Pancreas (tissue), 10 donors: ENCODE measurements around the gene SPTB. TPM values are rescaled to one million over a fixed set of nuclear protein-coding genes. Genes with fewer than 3 reads are reported as not detected.

ENCODE experiments used
- ATAC-seq, 4 donors: fragments of 200-7000 bp; cut with Tn5 transposase; one replicate each; pipeline versions ENCODE4 v1.8.0 to v1.9.1; 2020; ENCODE audit warnings: mild to moderate bottlenecking in 4 of 4, moderate library complexity in 4 of 4
- DNase-seq, 6 donors: peaks; one replicate each; pipeline ENCODE4 v3.0.0-alpha.2; 2020
- FAIRE-seq: peaks from 2 replicates; lab custom pipeline; 2012; peaks lifted over from hg19 to GRCh38; lab: Jason Lieb, UNC
- H3K27ac ChIP-seq, 4 donors: fragments of 200-600 bp; sonication (generic); 1 replicate in 3 of 4; 2 replicates in 1 of 4; pipeline versions ENCODE4 v1.5.0 to v1.8.0; 2020
- H3K27me3 ChIP-seq, 4 donors: fragments of 200-600 bp; one replicate each; pipeline ENCODE4 v1.8.0; 2021
- H3K36me3 ChIP-seq, 3 donors: fragments of 200-600 bp; sonication (generic) in 1 of 3; one replicate each; pipeline versions ENCODE4 v1.5.0 to v1.8.0; 2020 to 2021
- H3K4me1 ChIP-seq, 3 donors: fragments of 200-600 bp; one replicate each; pipeline ENCODE4 v1.8.0; 2021
- H3K4me3 ChIP-seq, 4 donors: fragments of 200-600 bp; sonication (generic) in 2 of 4; one replicate each; pipeline versions ENCODE4 v1.5.0 to v1.8.0; 2020 to 2021
- H3K9me3 ChIP-seq, 4 donors: fragments of 200-600 bp; one replicate each; pipeline ENCODE4 v1.8.0; 2021
- CTCF ChIP-seq, 4 donors: fragments of 200-600 bp; sonication (generic) in 3 of 4; IDR thresholded peaks; one replicate each; pipeline versions ENCODE4 v1.5.0 to v1.8.0; 2021; ENCODE audit warnings: antibody characterized with exemption in 4 of 4
- WGBS, 2 donors: extraction: QIAGEN DNeasy Blood & Tissue Kit; methylation state at CpG; one replicate each; pipeline ENCODE4 v1.1.7; 2013; 5-methylcytosine and 5-hydroxymethylcytosine counted together
- intact Hi-C, 3 donors: fragments of 100-400 bp; cut with DNase I; formaldehyde crosslinking; loops; one replicate each; pipeline versions ENCODE4 v1.11.1 to v1.14.2; 2022
- polyA plus RNA-seq, 2 donors: library from polyadenylated mRNA; stranded (reverse); fragments of 200-250 nt; gene quantifications; one replicate each; pipeline ENCODE4 v1.2.3, GENCODE V29; 2013
- total RNA-seq, 6 donors: library from RNA; stranded (reverse); fragmentation: NEBNext Ultra II Directional in 4 of 6; extraction: Animal tissue kit (Norgen Biotek cat#: 25700) in 4 of 6; gene quantifications; one replicate each; pipeline versions ENCODE4 v1.2.1 to v1.2.4, GENCODE V29; 2021 to 2023
- donor health status: healthy with polysubstance abuse.
- donor health status: DM: no; HTN: no; CAD: no; lungs with moderate emphysema.
- donor health status: DM: no; HTN: no; CAD: no.
- donor health status: control.
- donor health status: control.
- donor health status: Bipolar disorder and iron deficiency.
- donor health status: DM: yes; HTN: yes; CAD: no.
- donor health status: DM: no; HTN: no; CAD: no.
- donor health status: DM: no; HTN: no; CAD: no.
- donor health status: DM: yes; HTN: yes; CAD: no.

Gene SPTB
- total and polyA plus RNA-seq, 8 donors: 0.73 to 6.5 (median 2.8) TPM

- Histone ChIP-seq H3K36me3 (peaks cover 5 to 37% (median 15%) of the 10 kb centered on the region in 3 donors), H3K4me3 (no peak overlapping the region), H3K27me3 (no peaks in the 10 kb centered on the region), H3K4me1 (peaks cover 16 to 19% (median 18%) of the 10 kb centered on the region in 3 donors), H3K9me3 (no peaks in the 10 kb centered on the region), H3K27ac (peak overlapping the region; percentile 56 to 80 (median 75))
- FAIRE-seq (no peak), ATAC-seq (peak; percentile 90 to 97 (median 96)), DNase-seq (peak; percentile 82 to 95 (median 92))
- no peak for TF ChIP-seq CTCF (IDR thresholded peaks at IDR 0.05)
- intact Hi-C loops: no loop called here
- WGBS, 2 donors: 37 to 40% methylated on average over 28 of the region's 28 CpGs
Observed at GRCh38 chr14:64736271-64737169, 143.2 kb downstream of the SPTB start.

- Histone ChIP-seq H3K27me3 (no peaks in the 10 kb centered on the region), H3K27ac (peak overlapping the region in 1 of 4 donors; percentile 77), H3K9me3 (no peaks in the 10 kb centered on the region), H3K4me1 (peaks cover 16 to 19% (median 18%) of the 10 kb centered on the region in 3 donors), H3K36me3 (peaks cover 0 to 33% (median 12%) of the 10 kb centered on the region in 3 donors), H3K4me3 (no peak overlapping the region)
- TF ChIP-seq CTCF (IDR thresholded peaks at IDR 0.05): no peak
- intact Hi-C loops: no loop called here
- peak in 1 of 6 donors; percentile 1 for DNase-seq
- WGBS, 2 donors: 72 to 77% methylated on average over 6 of the region's 6 CpGs
- no peak for ATAC-seq
- FAIRE-seq: no peak
Observed at GRCh38 chr14:64734990-64735389, 144.7 kb downstream of the SPTB start.

- Histone ChIP-seq H3K27ac (no peak overlapping the region), H3K4me3 (no peak overlapping the region), H3K27me3 (no peaks in the 10 kb centered on the region), H3K4me1 (peaks cover 16 to 19% (median 18%) of the 10 kb centered on the region in 3 donors), H3K9me3 (no peaks in the 10 kb centered on the region), H3K36me3 (peaks cover 0 to 39% (median 11%) of the 10 kb centered on the region in 3 donors)
- no peak for ATAC-seq
- 82 to 94% methylated on average over 1 of the region's 1 CpG for WGBS, 2 donors
- intact Hi-C loops: no loop called here
- no peak for TF ChIP-seq CTCF (IDR thresholded peaks at IDR 0.05)
- no peak for FAIRE-seq
- DNase-seq: no peak
Observed at GRCh38 chr14:64733899-64734298, 145.8 kb downstream of the SPTB start.

GRCh38 chr14:64733321-64733720 is 146.4 kb downstream of the SPTB start:
- FAIRE-seq (no peak), ATAC-seq (no peak), DNase-seq (peak in 1 of 6 donors; percentile 43)
- H3K27me3 ChIP-seq: no peaks in the 10 kb centered on the region
- TF ChIP-seq CTCF (IDR thresholded peaks at IDR 0.05): no peak
- H3K4me3 ChIP-seq: no peak overlapping the region
- peaks cover 16 to 19% (median 18%) of the 10 kb centered on the region in 3 donors for H3K4me1 ChIP-seq
- no peaks in the 10 kb centered on the region for H3K9me3 ChIP-seq
- H3K27ac ChIP-seq: no peak overlapping the region
- intact Hi-C loops: no loop called here
- H3K36me3 ChIP-seq: peaks cover 0 to 44% (median 9%) of the 10 kb centered on the region in 3 donors
- WGBS, 2 donors: 90% methylated on average over 11 of the region's 11 CpGs
